H9 (cell line): ENCODE data around the gene PGR. TPM values are rescaled to one million over a fixed set of nuclear protein-coding genes. Genes with fewer than 3 reads are reported as not detected.
A peak's percentile ranks its signal among the peaks of the same experiment; 100 is the strongest.

Source experiments
- DNase-seq: peaks from one replicate; pipeline ENCODE4 v3.0.0-alpha.2; 2017
- H2AFZ ChIP-seq: one replicate; pipeline ENCODE4 v1.6.1; 2013; ENCODE audit warnings: mild to moderate bottlenecking, low read length, control low read depth, moderate library complexity
- H2AK5ac ChIP-seq: 2 replicates; pipeline ENCODE4 v1.6.1; 2013; ENCODE audit warnings: low read length, control low read depth, mixed read lengths; ENCODE audit not compliant: insufficient read length
- H2BK120ac ChIP-seq: one replicate; pipeline ENCODE4 v1.6.1; 2013; ENCODE audit warnings: low read depth, mild to moderate bottlenecking, low read length, control low read depth, inconsistent platforms; ENCODE audit not compliant: poor library complexity, severe bottlenecking
- H2BK12ac ChIP-seq: 2 replicates; pipeline ENCODE4 v1.6.1; 2013; ENCODE audit warnings: low read length, control low read depth, mixed read lengths, low read depth; ENCODE audit not compliant: insufficient read length
- H2BK15ac ChIP-seq: 2 replicates; pipeline ENCODE4 v1.6.1; 2013; ENCODE audit warnings: low read depth, low read length, control low read depth
- H2BK20ac ChIP-seq: one replicate; pipeline ENCODE4 v1.6.1; 2013; ENCODE audit warnings: low read depth, mild to moderate bottlenecking, low read length, control low read depth, inconsistent platforms; ENCODE audit not compliant: poor library complexity, severe bottlenecking
- H2BK5ac ChIP-seq: 2 replicates; pipeline ENCODE4 v1.6.1; 2013; ENCODE audit warnings: low read length, control low read depth, mixed read lengths; ENCODE audit not compliant: insufficient read length
- H3K14ac ChIP-seq: 2 replicates; pipeline ENCODE4 v1.6.1; 2013; ENCODE audit warnings: low read length, control low read depth; ENCODE audit not compliant: insufficient read depth
- H3K18ac ChIP-seq: 2 replicates; pipeline ENCODE4 v1.6.1; 2013; ENCODE audit warnings: low read depth, mild to moderate bottlenecking, mixed read lengths, low read length, control low read depth; ENCODE audit not compliant: insufficient read length
- H3K23ac ChIP-seq: 2 replicates; pipeline ENCODE4 v1.6.1; 2013; ENCODE audit warnings: low read length, control low read depth, mixed read lengths, low read depth; ENCODE audit not compliant: insufficient read length
- H3K23me2 ChIP-seq: 2 replicates; pipeline ENCODE4 v1.6.1; 2013; ENCODE audit warnings: low read depth, mild to moderate bottlenecking, mixed read lengths, low read length, control low read depth; ENCODE audit not compliant: insufficient read length, poor library complexity, severe bottlenecking
- H3K27ac ChIP-seq: 2 replicates; pipeline ENCODE4 v1.5.1; 2013; ENCODE audit warnings: low read length, control low read depth, mixed read lengths, low read depth; ENCODE audit not compliant: insufficient read length
- H3K27me3 ChIP-seq: 2 replicates; pipeline ENCODE4 v1.6.1; 2013; ENCODE audit warnings: low read length, control low read depth, inconsistent platforms; ENCODE audit not compliant: insufficient read depth
- H3K4ac ChIP-seq: 2 replicates; pipeline ENCODE4 v1.6.1; 2013; ENCODE audit warnings: low read depth, mild to moderate bottlenecking, control low read depth, inconsistent platforms, low read length, moderate library complexity
- H3K4me1 ChIP-seq: 2 replicates; pipeline ENCODE4 v1.6.1; 2013; ENCODE audit warnings: low read length, control low read depth, inconsistent platforms; ENCODE audit not compliant: insufficient read depth
- H3K4me2 ChIP-seq: 2 replicates; pipeline ENCODE4 v1.6.1; 2013; ENCODE audit warnings: low read length, control low read depth, mixed read lengths; ENCODE audit not compliant: insufficient read length, insufficient read depth
- H3K56ac ChIP-seq: 2 replicates; pipeline ENCODE4 v1.6.1; 2013; ENCODE audit warnings: low read depth, mild to moderate bottlenecking, mixed read lengths, low read length, control low read depth; ENCODE audit not compliant: insufficient read length
- H3K79me1 ChIP-seq: 2 replicates; pipeline ENCODE4 v1.6.1; 2013; ENCODE audit warnings: low read depth, mild to moderate bottlenecking, moderate library complexity, low read length, control low read depth, inconsistent platforms; ENCODE audit not compliant: insufficient read depth, poor library complexity, severe bottlenecking
- H3K79me2 ChIP-seq: 2 replicates; pipeline ENCODE4 v1.6.1; 2013; ENCODE audit warnings: low read length, control low read depth, inconsistent platforms; ENCODE audit not compliant: insufficient read depth
- H3K9ac ChIP-seq: 2 replicates; pipeline ENCODE4 v1.6.1; 2013; ENCODE audit warnings: low read length, control low read depth, mixed read lengths; ENCODE audit not compliant: insufficient read length; ENCODE audit errors: extremely low read depth
- H3K9me3 ChIP-seq: one replicate; pipeline ENCODE4 v1.6.1; 2013; ENCODE audit warnings: low read depth, low read length, inconsistent platforms; ENCODE audit not compliant: control insufficient read depth
- H3T11ph ChIP-seq: one replicate; pipeline ENCODE4 v1.6.1; 2013; ENCODE audit warnings: mild to moderate bottlenecking, low read length, control low read depth, inconsistent platforms
- H4K20me1 ChIP-seq: one replicate; pipeline ENCODE4 v1.6.1; 2013; ENCODE audit not compliant: control insufficient read depth, insufficient read length, insufficient read depth
- H4K5ac ChIP-seq: 2 replicates; pipeline ENCODE4 v1.6.1; 2013; ENCODE audit warnings: low read depth, mild to moderate bottlenecking, mixed read lengths, low read length, control low read depth; ENCODE audit not compliant: insufficient read length
- H4K8ac ChIP-seq: replicated peaks from 2 replicates; pipeline ENCODE4 v1.6.1; 2013; ENCODE audit warnings: low read length, control low read depth, mixed read lengths, low read depth; ENCODE audit not compliant: insufficient read length
- H4K91ac ChIP-seq: 2 replicates; pipeline ENCODE4 v1.6.1; 2013; ENCODE audit warnings: low read depth, mild to moderate bottlenecking, moderate library complexity, mixed read lengths, low read length, control low read depth; ENCODE audit not compliant: insufficient read length
- H3K27ac Mint-ChIP-seq, 3 experiments: 2 replicates in 2 of 3; 3 replicates in 1 of 3; pipeline ENCODE4 v1.8.0; 2020 to 2021; ENCODE audit warnings: mixed read lengths in 3 of 3, mild to moderate bottlenecking in 1 of 3, moderate library complexity in 1 of 3
- H3K27me3 Mint-ChIP-seq: 2 replicates; pipeline ENCODE4 v1.8.0; 2021; ENCODE audit warnings: low read depth, mild to moderate bottlenecking, moderate library complexity, mixed read lengths
- H3K36me3 Mint-ChIP-seq, 3 experiments: 2 replicates in 2 of 3; 3 replicates in 1 of 3; pipeline ENCODE4 v1.8.0; 2020 to 2021; ENCODE audit warnings: low read depth in 3 of 3, mixed read lengths in 3 of 3; ENCODE audit not compliant: insufficient read depth in 1 of 3
- H3K4me1 Mint-ChIP-seq, 2 experiments: 2 replicates each; pipeline ENCODE4 v1.8.0; 2020; ENCODE audit warnings: mixed read lengths in 2 of 2
- H3K4me3 Mint-ChIP-seq, 2 experiments: 2 replicates in 1 of 2; 3 replicates in 1 of 2; pipeline ENCODE4 v1.8.0; 2020 to 2021; ENCODE audit warnings: mild to moderate bottlenecking in 2 of 2, mixed read lengths in 2 of 2, moderate library complexity in 1 of 2
- H3K9me3 Mint-ChIP-seq, 2 experiments: 2 replicates in 1 of 2; 3 replicates in 1 of 2; pipeline ENCODE4 v1.8.0; 2020; ENCODE audit warnings: mild to moderate bottlenecking in 2 of 2, mixed read lengths in 2 of 2, moderate library complexity in 1 of 2
- WGBS: extraction: QIAGEN DNeasy Blood & Tissue Kit; methylation state at CpG from one replicate; pipeline ENCODE4 v1.1.7; 2013; ENCODE audit warnings: missing lambda C conversion rate, low lambda C conversion rate, mixed read lengths; ENCODE audit not compliant: insufficient read length; ENCODE audit errors: extremely low coverage; 5-methylcytosine and 5-hydroxymethylcytosine counted together
- total RNA-seq: library from RNA; stranded (reverse); gene quantifications from 2 replicates; pipeline ENCODE4 v1.2.1, GENCODE V29; 2021
- TF ChIP-seq, protein P1 (sequence below): fragments of 200-600 bp; sonication (generic); conservative IDR thresholded peaks from 3 replicates; pipeline ENCODE4 v1.8.0; 2021; ENCODE audit warnings: antibody characterized with exemption, mild to moderate bottlenecking

Gene PGR
- total RNA-seq, 1 experiment from 2014 or later: 0.02 TPM

DNA sequence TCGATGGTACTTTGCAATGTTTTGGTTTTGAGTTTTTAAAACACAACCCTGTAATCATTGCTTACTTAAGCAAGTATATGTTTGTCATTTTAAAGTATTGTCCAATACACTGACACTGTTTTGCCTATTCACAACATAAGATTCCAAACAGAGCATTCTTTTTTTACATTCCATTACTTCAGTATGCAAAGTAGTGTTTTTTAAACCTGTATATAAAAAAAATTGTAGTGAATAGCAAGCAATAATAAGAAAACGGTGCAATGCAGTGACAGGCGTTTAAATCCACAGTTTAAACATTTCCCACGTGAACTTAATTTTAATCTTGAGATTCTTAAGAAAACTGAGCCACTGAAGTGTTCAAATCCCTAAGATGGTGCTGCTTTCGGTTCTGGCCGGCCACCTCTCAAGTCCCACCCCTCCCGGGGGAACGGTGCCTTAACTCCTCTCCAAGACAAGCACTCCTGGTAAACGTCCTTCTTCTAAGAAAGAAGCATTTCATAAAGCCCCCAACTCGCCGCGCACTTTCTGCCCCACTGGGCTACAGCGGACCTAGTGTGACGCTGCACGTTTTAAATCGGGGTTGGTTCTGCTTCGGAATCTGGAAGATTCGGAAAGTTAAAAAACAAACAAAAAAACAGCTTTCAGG lies 2.9 kb downstream of the PGR start:
- no peaks in the 10 kb centered on the region for H4K20me1 ChIP-seq
- no peak overlapping the region for H4K5ac ChIP-seq
- Mint-ChIP-seq H3K27me3 (peaks cover 85% of the 10 kb centered on the region), H3K4me3 (peak overlapping the region; percentile 64 to 88), H3K36me3 (no peaks in the 10 kb centered on the region; a peak in 1 of 7 replicates), H3K9me3 (no peaks in the 10 kb centered on the region; a peak in 2 of 5 replicates), H3K27ac (no peak overlapping the region), H3K4me1 (peaks cover 9 to 13% of the 10 kb centered on the region in 2 experiments; a peak in 3 of 4 replicates)
- no peaks in the 10 kb centered on the region for H3K79me2 ChIP-seq
- no peak overlapping the region for H3K14ac ChIP-seq
- no peaks in the 10 kb centered on the region for H3K4me1 ChIP-seq
- no peak overlapping the region for H2BK12ac ChIP-seq
- no peak overlapping the region for H3K4ac ChIP-seq
- H3K79me1 ChIP-seq: no peaks in the 10 kb centered on the region
- H2BK20ac ChIP-seq: no peak overlapping the region
- H2BK15ac ChIP-seq: no peak overlapping the region
- no peak overlapping the region for H4K8ac ChIP-seq
- no peak overlapping the region for H4K91ac ChIP-seq
- H3K23me2 ChIP-seq: peaks cover 29% of the 10 kb centered on the region
- H3K23ac ChIP-seq: no peak overlapping the region
- H3K27me3 ChIP-seq: peaks cover 38% of the 10 kb centered on the region; the same call in 1 of the 2 replicates
- H3K18ac ChIP-seq: no peak overlapping the region
- peak overlapping the region; percentile 56 for H2AFZ ChIP-seq
- H2BK120ac ChIP-seq: no peak overlapping the region
- no peak overlapping the region for H3T11ph ChIP-seq
- peak; percentile 37 for DNase-seq
- H3K9ac ChIP-seq: no peak overlapping the region
- H3K4me2 ChIP-seq: peak overlapping the region; percentile 94
- TF ChIP-seq, protein P1, sequence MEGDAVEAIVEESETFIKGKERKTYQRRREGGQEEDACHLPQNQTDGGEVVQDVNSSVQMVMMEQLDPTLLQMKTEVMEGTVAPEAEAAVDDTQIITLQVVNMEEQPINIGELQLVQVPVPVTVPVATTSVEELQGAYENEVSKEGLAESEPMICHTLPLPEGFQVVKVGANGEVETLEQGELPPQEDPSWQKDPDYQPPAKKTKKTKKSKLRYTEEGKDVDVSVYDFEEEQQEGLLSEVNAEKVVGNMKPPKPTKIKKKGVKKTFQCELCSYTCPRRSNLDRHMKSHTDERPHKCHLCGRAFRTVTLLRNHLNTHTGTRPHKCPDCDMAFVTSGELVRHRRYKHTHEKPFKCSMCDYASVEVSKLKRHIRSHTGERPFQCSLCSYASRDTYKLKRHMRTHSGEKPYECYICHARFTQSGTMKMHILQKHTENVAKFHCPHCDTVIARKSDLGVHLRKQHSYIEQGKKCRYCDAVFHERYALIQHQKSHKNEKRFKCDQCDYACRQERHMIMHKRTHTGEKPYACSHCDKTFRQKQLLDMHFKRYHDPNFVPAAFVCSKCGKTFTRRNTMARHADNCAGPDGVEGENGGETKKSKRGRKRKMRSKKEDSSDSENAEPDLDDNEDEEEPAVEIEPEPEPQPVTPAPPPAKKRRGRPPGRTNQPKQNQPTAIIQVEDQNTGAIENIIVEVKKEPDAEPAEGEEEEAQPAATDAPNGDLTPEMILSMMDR: no peak
- no peak overlapping the region for H3K56ac ChIP-seq
- no peak overlapping the region for H2AK5ac ChIP-seq
- H2BK5ac ChIP-seq: no peak overlapping the region
- H3K27ac ChIP-seq: no peak overlapping the region
- no CpG with 5 or more reads among the region's 18 CpGs for WGBS
- no peaks in the 10 kb centered on the region for H3K9me3 ChIP-seq
